Measurements from ENCODE around the gene KIF2B. TPM values are rescaled to one million over a fixed set of nuclear protein-coding genes. Genes with fewer than 3 reads are reported as not detected.

Gene KIF2B
- total and polyA plus RNA-seq, 9 of the 15 experiments (the other 6 are each of a cell fraction or from before 2014, with no cell fraction given), result not detected

DNA sequence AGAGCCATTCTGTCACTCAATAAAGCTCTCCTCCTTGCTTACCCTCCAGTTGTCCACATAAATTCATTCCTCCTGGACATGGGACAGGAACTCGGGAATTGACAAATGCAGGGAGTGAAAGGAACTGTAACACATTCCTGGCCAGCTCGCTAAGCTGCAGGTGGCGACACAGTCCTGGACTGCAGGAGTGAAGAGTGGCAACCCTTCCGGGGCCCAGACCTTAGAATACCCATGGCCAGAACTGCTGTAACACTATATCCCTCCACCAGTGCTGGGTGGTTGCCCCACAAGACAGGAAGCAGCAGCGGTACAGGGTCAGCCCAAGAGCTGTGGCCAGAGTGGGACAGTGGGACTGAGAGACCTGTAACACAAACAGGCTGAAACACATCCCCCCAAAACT is 30.3 kb upstream of the KIF2B start:
- no TSS peak for BruUV-seq (replicated peaks)
- Histone ChIP-seq H3K9me3 (replicated peaks; ENCODE audit: control insufficient read depth, insufficient read depth, low read depth, low read length) (no peaks in the 10 kb centered on the region), H3K9me1 (ENCODE audit: control insufficient read depth, insufficient read depth, low read length) (no peaks in the 10 kb centered on the region), H3K4me1 (replicated peaks in 1 of 2; ENCODE audit: control insufficient read depth in 2 of 2, insufficient read depth in 2 of 2, low read length in 2 of 2) (peaks cover 0 to 6% of the 10 kb centered on the region in 2 experiments; a peak in 2 of 5 replicates), H3K79me2 (ENCODE audit: control insufficient read depth, insufficient read depth, low read length) (no peaks in the 10 kb centered on the region), H3K4me2 (ENCODE audit: insufficient read depth, low read length) (no peak overlapping the region), H3K27me3 (ENCODE audit: control insufficient read depth in 2 of 2, insufficient read depth in 2 of 2, low read length in 2 of 2) (no peaks in the 10 kb centered on the region), H3K27ac (ENCODE audit: extremely low read depth, low read depth, low read length) (no peak overlapping the region), H3K4me3 (no peak overlapping the region), H2AFZ (ENCODE audit: low read depth, low read length) (no peak overlapping the region), H3K9ac (ENCODE audit: insufficient read depth in 1 of 2, low read depth in 2 of 2, low read length in 2 of 2) (no peak overlapping the region), H4K20me1 (replicated peaks; ENCODE audit: control insufficient read depth, insufficient read depth, low read length) (no peaks in the 10 kb centered on the region), H3K36me3 (ENCODE audit: control insufficient read depth, insufficient read depth, low read length) (no peaks in the 10 kb centered on the region)
- intact Hi-C loops (cut with micrococcal nuclease) (no loop called here), in situ Hi-C loops (cut with MboI) (no loop called here)
- ChIA-PET POLR2A (no interaction called here), CTCF (ENCODE audit: low intra/inter-chr PET ratio) (no interaction called here)
- ATAC-seq, result no peak
- WGBS (ENCODE audit: insufficient coverage, low coverage, missing lambda C conversion rate), result 39% methylated on average over 5 of the region's 5 CpGs
- TF ChIP-seq RUNX1 (IDR thresholded peaks at IDR 0.05; ENCODE audit: low read depth), result no peak
- no peak for TF ChIP-seq ZNF785 (CRISPR knock-in tag; IDR thresholded peaks at IDR 0.05)
- no peak for TF ChIP-seq NCOR1 (IDR thresholded peaks at IDR 0.05)
- no peak for TF ChIP-seq IRF9 (tag; IDR thresholded peaks at IDR 0.05)
- no peak for TF ChIP-seq HDGF (IDR thresholded peaks at IDR 0.05)
- TF ChIP-seq E2F3 (CRISPR knock-in tag; IDR thresholded peaks at IDR 0.05), result no peak
- TF ChIP-seq CBX1 (IDR thresholded peaks at IDR 0.05; ENCODE audit: low read depth), result no peak
- TF ChIP-seq, protein P1, sequence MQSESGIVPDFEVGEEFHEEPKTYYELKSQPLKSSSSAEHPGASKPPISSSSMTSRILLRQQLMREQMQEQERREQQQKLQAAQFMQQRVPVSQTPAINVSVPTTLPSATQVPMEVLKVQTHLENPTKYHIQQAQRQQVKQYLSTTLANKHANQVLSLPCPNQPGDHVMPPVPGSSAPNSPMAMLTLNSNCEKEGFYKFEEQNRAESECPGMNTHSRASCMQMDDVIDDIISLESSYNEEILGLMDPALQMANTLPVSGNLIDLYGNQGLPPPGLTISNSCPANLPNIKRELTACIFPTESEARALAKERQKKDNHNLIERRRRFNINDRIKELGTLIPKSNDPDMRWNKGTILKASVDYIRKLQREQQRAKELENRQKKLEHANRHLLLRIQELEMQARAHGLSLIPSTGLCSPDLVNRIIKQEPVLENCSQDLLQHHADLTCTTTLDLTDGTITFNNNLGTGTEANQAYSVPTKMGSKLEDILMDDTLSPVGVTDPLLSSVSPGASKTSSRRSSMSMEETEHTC (IDR thresholded peaks at IDR 0.05), result no peak
- no peak for TF ChIP-seq HEY1 (CRISPR knock-in tag; IDR thresholded peaks at IDR 0.05; ENCODE audit: borderline replicate concordance)
- TF ChIP-seq FOXM1 (IDR thresholded peaks at IDR 0.05; ENCODE audit: low read depth), result no peak
- no peak for TF ChIP-seq FOXM1 (CRISPR knock-in tag; IDR thresholded peaks at IDR 0.05; ENCODE audit: low read depth)
- no peak for TF ChIP-seq PHTF2 (CRISPR knock-in tag; IDR thresholded peaks at IDR 0.05)
- TF ChIP-seq NR2C1 (IDR thresholded peaks at IDR 0.05), result no peak
- TF ChIP-seq NR2C1 (tag; IDR thresholded peaks at IDR 0.05), result no peak
- FAIRE-seq, result no peak
- no peak for DNase-seq (ENCODE audit: extremely low read depth in 1 of 4, low spot score in 3 of 4)

Measured in K562 (cell line).